ELF-1 (cell line): ENCODE measurements around the gene NRL.
A peak's percentile ranks its signal among the peaks of the same experiment; 100 is the strongest.

ENCODE experiments used
- DNase-seq: peaks from one replicate; pipeline ENCODE4 v3.0.0-alpha.2; 2016; ENCODE audit warnings: low read depth, low spot score

Gene NRL

GRCh38 chr14:24065408-24065807, 49.3 kb downstream of the NRL start:
- no peak for DNase-seq

GRCh38 chr14:24064856-24065255, 49.9 kb downstream of the NRL start:
- no peak for DNase-seq

GRCh38 chr14:24064091-24064795, 50.5 kb downstream of the NRL start:
- DNase-seq, result no peak

GRCh38 chr14:24063263-24063836, 51.4 kb downstream of the NRL start:
- no peak for DNase-seq

- no peak for DNase-seq
Measured at GRCh38 chr14:24062216-24062980, 52.4 kb downstream of the NRL start.

GRCh38 chr14:24060984-24061913, 53.5 kb downstream of the NRL start:
- no peak for DNase-seq

GRCh38 chr14:24060443-24060842, 54.3 kb downstream of the NRL start:
- DNase-seq, result no peak

GRCh38 chr14:24059841-24060388, 54.8 kb downstream of the NRL start:
- no peak for DNase-seq

- DNase-seq, result peak; percentile 24
Measured at GRCh38 chr14:24058951-24059475, 55.7 kb downstream of the NRL start.

- DNase-seq, result peak; percentile 68
Measured at GRCh38 chr14:24058260-24058950, 56.3 kb downstream of the NRL start.

- DNase-seq, result no peak
Measured at GRCh38 chr14:24057867-24058259, 56.9 kb downstream of the NRL start.

- DNase-seq, result no peak
Measured at GRCh38 chr14:24057271-24057670, 57.5 kb downstream of the NRL start.

GRCh38 chr14:24056800-24057184, 58.0 kb downstream of the NRL start:
- no peak for DNase-seq

- DNase-seq, result no peak
Measured at GRCh38 chr14:24055971-24056799, 58.6 kb downstream of the NRL start.

GRCh38 chr14:24054646-24055045, 60.1 kb downstream of the NRL start:
- DNase-seq, result no peak

- DNase-seq, result no peak
Measured at GRCh38 chr14:24054324-24054641, 60.5 kb downstream of the NRL start.

GRCh38 chr14:24053548-24054323, 61.0 kb downstream of the NRL start:
- DNase-seq, result no peak

- no peak for DNase-seq
Measured at GRCh38 chr14:24052656-24053547, 61.8 kb downstream of the NRL start.
